GM19397 (cell line): ENCODE data around the gene TP53.
A peak's percentile ranks its signal among the peaks of the same experiment; 100 is the strongest.
"Not testable (repeated sequence)": the region's sequence is repeated elsewhere in the genome, so short reads cannot be mapped to it uniquely, and the experiment has no call there.

Experiments
- ATAC-seq: cut with Tn5 transposase; IDR thresholded peaks from one replicate; pipeline ENCODE4 v1.9.1; 2021; ENCODE audit warnings: mild to moderate bottlenecking, moderate library complexity; ENCODE audit not compliant: unreplicated experiment

Gene TP53

GRCh38 chr17:7634384-7634783, 52.9 kb downstream of the TP53 start:
- ATAC-seq, result no peak

DNA sequence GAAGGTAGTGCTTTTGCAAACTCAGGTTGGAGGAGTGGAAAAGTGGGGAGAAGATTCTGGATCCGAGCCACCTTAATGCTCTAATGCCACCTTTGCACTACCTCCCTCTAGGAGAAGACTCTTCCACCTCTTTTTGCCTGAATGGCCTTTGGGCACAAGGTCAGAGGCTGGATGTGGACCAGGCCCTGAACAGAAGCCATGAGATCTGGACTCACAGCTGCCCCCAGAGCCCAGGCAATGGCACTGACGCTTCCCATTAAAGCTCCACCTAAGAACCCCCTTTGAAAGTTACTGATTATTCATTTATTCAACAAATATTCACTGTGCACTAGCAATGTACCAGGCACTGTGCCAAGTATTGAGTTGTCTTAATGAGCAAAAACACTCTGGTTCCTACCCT, 54.2 kb downstream of the TP53 start:
- no peak for ATAC-seq

DNA sequence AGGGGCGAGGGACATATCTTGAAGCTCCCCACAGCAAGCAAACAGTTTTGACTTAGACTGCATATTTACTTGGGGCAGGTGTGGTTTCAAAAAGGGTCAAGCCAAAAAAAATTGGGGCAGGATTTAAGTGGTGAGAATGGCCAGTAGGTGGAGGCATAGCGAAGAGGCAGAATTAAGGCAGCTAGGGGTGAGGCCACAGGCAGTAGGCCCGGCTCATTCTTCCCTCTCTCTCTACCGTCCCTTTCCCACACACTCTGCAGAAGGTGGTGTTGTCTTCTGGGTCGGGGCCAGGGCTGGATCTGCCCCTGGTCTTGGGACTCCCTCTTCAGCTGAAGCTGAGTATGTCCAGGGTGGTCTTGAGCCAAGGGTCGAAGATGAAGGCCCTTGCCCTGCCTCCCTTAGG, 54.8 kb downstream of the TP53 start:
- ATAC-seq, result no peak

GRCh38 chr17:7631398-7632380, 55.6 kb downstream of the TP53 start:
- ATAC-seq, result no peak

DNA sequence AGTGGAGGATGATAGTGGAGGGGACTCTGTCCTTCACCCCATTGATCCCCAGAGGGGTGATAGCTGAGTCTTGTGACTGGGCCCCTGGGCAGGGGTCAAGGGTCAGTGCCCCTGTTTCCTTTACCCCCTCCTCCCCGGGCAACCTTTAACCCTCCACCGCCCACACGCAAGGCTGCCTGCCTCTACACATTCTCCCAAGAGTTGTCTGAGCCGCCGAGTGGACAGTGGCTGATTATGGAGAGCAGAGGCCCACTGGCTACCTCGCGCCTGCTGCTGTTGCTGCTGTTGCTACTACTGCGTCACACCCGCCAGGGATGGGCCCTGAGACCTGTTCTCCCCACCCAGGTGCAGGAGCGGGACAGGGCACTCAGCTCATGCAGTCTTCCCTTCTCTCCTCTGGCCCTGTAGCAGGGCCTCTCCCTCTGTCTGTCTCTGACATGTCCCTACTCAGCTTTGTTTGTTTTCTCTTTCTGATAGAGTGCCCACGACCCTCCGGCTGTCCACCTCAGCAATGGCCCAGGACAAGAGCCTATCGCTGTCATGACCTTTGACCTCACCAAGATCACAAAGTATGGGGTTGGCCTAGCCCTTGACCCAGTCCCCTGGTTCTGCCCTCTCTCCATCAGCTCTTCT, 57.2 kb downstream of the TP53 start, which contains the start of gene SHBG:
Gene SHBG, plus strand, starts transcription at position 197 of the 633 bp plus-strand sequence. Its CDS starts 38 bp downstream, at position 235.
- no peak for ATAC-seq

DNA sequence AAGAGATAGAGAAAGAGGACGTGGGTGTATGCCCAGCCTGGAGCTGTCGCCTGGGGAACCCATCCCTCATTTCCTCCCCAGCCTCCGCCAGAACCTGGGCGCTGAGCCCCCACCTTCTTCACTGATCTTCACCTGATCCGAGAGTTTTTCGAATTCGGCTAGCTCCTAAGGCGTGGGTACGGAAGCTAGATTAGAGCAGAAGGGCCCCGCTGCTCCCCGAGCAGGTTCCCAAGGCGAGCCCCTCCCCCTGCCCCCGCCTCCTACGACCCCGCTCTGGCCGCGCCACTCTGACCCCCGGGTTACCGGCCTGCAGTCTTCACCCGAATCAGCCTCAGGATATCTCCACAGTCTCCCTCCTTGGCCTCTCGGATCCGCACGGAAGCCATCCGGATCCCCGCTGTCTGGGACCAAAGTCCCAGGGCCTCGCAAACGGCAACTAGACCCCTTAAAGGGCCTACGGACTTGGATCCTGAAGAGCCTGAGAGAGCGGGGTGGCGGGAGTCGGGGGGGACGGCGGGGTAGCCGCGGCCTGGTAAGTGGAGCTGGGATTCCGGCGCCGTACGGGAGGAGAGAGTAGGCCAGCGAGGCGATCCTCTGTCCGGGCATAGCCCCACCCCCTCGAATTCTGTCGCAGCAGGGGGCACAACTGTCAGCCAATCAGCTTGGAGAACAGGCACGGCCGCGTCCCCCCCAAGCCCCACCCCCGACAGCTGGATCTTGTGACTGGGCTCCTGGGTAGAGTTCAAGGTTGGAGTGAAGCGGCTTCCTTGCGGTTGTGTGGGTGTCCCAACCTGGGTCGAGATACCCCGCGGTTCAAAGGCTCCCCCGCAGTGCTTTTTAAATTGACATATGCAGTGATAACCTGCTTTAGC, 59.8 kb downstream of the TP53 start, which contains the start of gene SAT2:
Gene SAT2, minus strand, starts transcription at position 572 of the 872 bp plus-strand sequence. Its CDS starts 186 bp downstream, at position 386.
- peak; percentile 81 for ATAC-seq

- ATAC-seq, result no peak
Observed at GRCh38 chr17:7626956-7627249, 60.4 kb downstream of the TP53 start.

- ATAC-seq, result no peak
Observed at GRCh38 chr17:7626307-7626706, 61.0 kb downstream of the TP53 start.

DNA sequence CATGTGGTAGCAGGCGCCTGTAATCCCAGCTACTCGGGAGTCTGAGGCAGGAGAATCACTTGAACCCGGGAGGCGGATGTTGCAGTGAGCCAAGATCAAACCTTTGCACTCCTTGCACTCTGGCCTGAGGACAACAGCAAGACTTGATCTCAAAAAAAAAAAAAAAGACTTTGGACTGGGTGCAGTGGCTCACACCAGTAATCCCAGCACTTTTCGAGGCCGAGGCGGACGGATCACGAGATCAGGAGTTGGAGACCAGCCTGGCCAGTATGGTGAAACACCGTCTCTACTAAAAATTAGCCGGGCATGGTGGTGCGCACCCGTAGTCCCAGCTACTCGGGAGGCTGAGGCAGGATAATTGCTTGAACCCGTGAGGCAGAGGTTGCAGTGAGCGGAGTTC, 61.5 kb downstream of the TP53 start:
- ATAC-seq, result not testable (repeated sequence)

- no peak for ATAC-seq
Observed at GRCh38 chr17:7623661-7624060, 63.6 kb downstream of the TP53 start.

DNA sequence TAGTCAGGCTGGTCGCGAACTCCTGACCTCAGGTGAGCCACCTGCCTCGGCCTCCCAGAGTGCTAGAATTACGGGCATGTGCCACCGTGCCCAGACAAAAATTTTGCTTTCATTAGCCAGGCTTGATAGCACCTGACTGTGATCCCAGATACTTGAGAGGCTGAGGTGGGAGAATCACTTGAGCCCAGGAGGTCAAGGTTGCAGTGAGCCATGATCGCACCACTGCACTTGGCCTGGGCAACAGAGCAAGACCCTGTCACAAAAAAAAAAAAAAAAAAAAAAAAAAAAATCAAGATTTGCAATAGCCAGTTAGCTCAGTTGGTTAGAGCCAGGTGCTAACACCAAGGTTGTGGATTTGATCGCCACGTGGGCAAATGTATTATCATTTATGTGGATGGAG, 66.5 kb downstream of the TP53 start:
- ATAC-seq, result no peak

DNA sequence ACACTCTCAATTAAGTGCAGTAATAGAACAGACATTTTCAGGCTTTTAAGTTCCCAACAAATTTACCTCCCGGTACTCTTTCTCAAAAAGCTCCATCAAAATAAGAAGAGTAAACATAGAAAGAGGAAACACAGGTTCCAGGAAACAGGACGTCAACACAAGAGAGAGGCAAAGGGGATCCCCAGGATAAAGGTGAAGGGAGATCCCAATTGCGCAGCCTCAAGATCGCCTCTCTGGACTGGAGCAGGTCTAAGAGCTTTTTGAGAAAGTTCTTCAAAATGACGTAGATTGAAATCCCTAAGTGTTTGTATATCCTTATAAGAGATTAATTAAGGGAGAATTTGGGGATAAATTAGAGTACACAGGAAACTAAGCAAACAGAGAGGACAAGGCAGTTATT, 68.7 kb downstream of the TP53 start:
- ATAC-seq, result no peak
